ENCODE results near the gene SLC25A21. TPM values are rescaled to one million over a fixed set of nuclear protein-coding genes. Genes with fewer than 3 reads are reported as not detected.
"Not testable (repeated sequence)": the region's sequence is repeated elsewhere in the genome, so short reads cannot be mapped to it uniquely, and the experiment has no call there.

SLC25A21 gene
- total RNA-seq (1 to 10 TPM in 1 of 2 donors, under 1 TPM in 1; 0.65 to 1.3 TPM), polyA plus RNA-seq (1 to 10 TPM in 1 of 2 donors, not detected in 1; 1.4 TPM)
- long read RNA-seq, donor 1, partial matches to known transcripts: 0 of 2 reads
- long read RNA-seq, donor 1, other reads (novel, unspliced or antisense): 2 of 2 reads
- long read RNA-seq, donor 2: 0 reads

DNA sequence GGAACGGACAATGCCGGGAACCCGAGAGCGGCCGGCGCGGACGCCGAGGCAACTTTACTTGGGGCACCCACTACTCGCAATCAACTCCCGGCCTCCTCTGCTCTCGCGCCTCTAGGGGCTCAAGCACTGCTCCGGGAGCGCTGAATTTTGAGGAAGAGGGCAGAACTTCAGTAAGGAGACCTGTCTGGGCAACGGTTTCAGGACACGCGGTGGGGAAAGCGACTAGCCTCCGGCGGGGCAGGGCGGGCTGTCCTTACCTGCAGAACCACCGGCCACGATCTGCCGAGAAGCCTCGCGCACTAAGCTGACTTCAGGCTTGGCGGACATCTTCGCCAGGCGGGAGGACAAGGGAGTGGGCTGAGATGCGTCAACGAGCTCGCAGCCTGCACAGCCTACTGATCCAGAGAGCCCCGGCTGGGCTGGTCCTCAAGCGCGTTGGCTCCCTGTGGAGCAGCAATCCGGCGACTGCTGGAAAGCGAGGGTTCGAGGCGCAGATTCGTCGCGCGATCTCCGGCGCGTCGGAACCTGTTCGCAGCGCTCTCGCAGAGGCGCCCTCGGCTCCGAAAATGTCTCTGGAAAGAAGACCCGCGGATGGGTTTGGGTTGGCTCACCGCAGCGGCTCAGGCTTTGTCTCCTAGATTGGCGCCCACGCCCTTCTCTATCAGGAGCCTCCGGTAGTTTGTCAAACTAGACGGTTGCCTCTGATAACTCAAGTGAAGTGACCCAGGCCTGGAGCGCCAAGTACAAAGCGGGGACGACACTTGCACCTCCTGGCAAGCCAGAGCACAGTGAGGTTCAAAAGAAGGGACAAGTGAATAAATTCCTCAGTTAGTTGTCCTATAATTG lies at the start of gene SLC25A21:
Gene SLC25A21, minus strand, starts transcription at position 583 of the 846 bp plus-strand sequence.
- WGBS, 2 donors: 0 to 1% methylated on average over 66 of the region's 66 CpGs
- no peaks in the 10 kb centered on the region for H3K4me1 ChIP-seq (ENCODE audit: control insufficient read depth in 1 of 2, insufficient read depth in 2 of 2, low read length in 2 of 2)
- peak; percentile 94 for ATAC-seq (ENCODE audit: low FRiP score)

DNA sequence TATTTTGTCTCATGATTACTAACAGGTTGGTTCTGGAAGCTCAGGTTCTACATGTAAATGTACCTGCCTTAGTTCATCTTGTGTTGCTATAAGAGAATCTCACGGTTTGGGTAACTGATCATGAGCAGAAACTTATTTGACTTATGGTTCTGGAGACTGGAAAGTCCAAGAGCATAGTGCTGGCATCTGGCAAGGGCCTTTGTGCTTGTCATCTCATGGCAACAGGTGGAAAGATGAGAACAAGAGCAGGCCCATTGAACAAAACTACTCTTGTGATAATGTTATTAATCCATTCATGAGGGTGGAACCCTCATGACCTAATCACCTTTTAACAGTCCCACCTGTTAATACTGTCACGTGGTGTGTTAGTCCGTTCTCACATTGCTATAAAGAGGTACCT lies 48.7 kb upstream of the SLC25A21 start:
- no peaks in the 10 kb centered on the region for H3K36me3 ChIP-seq (ENCODE audit: control insufficient read depth in 1 of 2, insufficient read depth in 2 of 2, low read length in 1 of 2)
- H3K9me3 ChIP-seq (ENCODE audit: control insufficient read depth, low read length): peaks cover 3% of the 10 kb centered on the region
- H3K4me3 ChIP-seq (ENCODE audit: low read length in 2 of 2): no peak overlapping the region
- 96 to 98% methylated on average over 3 of the region's 3 CpGs for WGBS, 2 donors
- no peaks in the 10 kb centered on the region for H3K4me1 ChIP-seq (ENCODE audit: control insufficient read depth in 1 of 2, insufficient read depth in 2 of 2, low read length in 2 of 2)
- intact Hi-C loops (cut with DNase I): no loop called here
- H3K27ac ChIP-seq (ENCODE audit: low read depth in 1 of 2, low read length in 2 of 2): no peak overlapping the region
- H3K27me3 ChIP-seq (ENCODE audit: control insufficient read depth in 1 of 2, insufficient read depth in 2 of 2, low read length in 1 of 2): no peaks in the 10 kb centered on the region
- DNase-seq: no peak
- no peak for ATAC-seq (ENCODE audit: low FRiP score)

More for the DNA sequence above, at the start of gene SLC25A21:
- intact Hi-C loops (cut with DNase I): no loop called here
- H3K9me3 ChIP-seq (ENCODE audit: control insufficient read depth, low read length): peaks cover 1% of the 10 kb centered on the region
- DNase-seq: peak; percentile 74 to 89
- H3K27ac ChIP-seq (ENCODE audit: low read depth in 1 of 2, low read length in 2 of 2): peak within 1 kb of the TSS in 1 of 2 donors; percentile 14
- peak within 1 kb of the TSS; percentile 78 to 82 for H3K4me3 ChIP-seq (ENCODE audit: low read length in 2 of 2)
- H3K36me3 ChIP-seq (ENCODE audit: control insufficient read depth in 1 of 2, insufficient read depth in 2 of 2, low read length in 1 of 2): no peaks in the 10 kb centered on the region
- no peaks in the 10 kb centered on the region for H3K27me3 ChIP-seq (ENCODE audit: control insufficient read depth in 1 of 2, insufficient read depth in 2 of 2, low read length in 1 of 2)

DNA sequence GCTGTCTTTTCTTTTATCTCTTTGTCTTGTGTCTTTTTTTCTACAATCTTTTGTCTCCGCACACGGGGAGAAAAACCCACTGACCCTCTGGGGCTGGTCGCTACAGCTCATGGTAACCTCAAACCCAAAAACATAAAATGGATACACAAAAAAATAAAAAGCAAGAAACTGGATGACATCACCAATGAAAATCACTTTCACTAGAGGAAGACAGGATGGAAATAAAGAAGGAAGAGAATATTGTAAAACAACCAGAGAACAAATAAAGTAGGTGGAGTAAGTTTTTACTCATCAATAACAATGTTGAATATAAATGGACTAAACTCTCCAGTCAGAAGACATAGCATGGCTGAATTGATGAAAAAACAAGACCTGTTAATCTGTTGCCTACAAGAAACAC lies 42.9 kb upstream of the SLC25A21 start:
- ATAC-seq (ENCODE audit: low FRiP score): no peak
- WGBS, 2 donors: 95 to 96% methylated on average over 3 of the region's 3 CpGs
- intact Hi-C loops (cut with DNase I): no loop called here

DNA sequence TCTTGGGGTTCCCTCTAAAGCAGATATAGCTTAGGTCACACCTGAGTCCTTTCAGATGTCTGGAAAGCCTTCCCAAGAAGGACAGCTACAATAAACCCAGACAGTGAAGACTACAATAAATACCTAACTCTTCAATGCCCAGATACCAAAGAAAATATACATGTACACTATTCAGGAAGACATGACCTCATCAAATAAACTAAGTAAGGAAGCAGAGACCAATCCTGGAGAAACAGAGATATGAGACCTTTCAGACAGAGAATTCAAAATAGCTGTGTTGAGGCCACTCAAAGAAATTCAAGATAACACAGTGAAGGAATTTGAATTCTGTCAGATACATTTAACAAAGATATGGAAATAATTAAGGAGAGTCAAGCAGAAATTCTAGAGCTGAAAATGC lies 40.6 kb upstream of the SLC25A21 start:
- Histone ChIP-seq H3K36me3 (ENCODE audit: control insufficient read depth in 1 of 2, insufficient read depth in 2 of 2, low read length in 1 of 2) (no peaks in the 10 kb centered on the region), H3K4me1 (ENCODE audit: control insufficient read depth in 1 of 2, insufficient read depth in 2 of 2, low read length in 2 of 2) (no peaks in the 10 kb centered on the region), H3K27me3 (ENCODE audit: control insufficient read depth in 1 of 2, insufficient read depth in 2 of 2, low read length in 1 of 2) (no peaks in the 10 kb centered on the region), H3K27ac (ENCODE audit: low read depth in 1 of 2, low read length in 2 of 2) (no peak overlapping the region), H3K9me3 (ENCODE audit: control insufficient read depth, low read length) (no peaks in the 10 kb centered on the region), H3K4me3 (ENCODE audit: low read length in 2 of 2) (no peak overlapping the region)
- ATAC-seq (ENCODE audit: low FRiP score): no peak
- intact Hi-C loops (cut with DNase I): no loop called here
- no peak for DNase-seq

More for the DNA sequence above, 42.9 kb upstream of the SLC25A21 start:
- no peak overlapping the region for H3K4me3 ChIP-seq (ENCODE audit: low read length in 2 of 2)
- no peaks in the 10 kb centered on the region for H3K4me1 ChIP-seq (ENCODE audit: control insufficient read depth in 1 of 2, insufficient read depth in 2 of 2, low read length in 2 of 2)
- H3K27ac ChIP-seq (ENCODE audit: low read depth in 1 of 2, low read length in 2 of 2): no peak overlapping the region
- no peak for DNase-seq
- no peaks in the 10 kb centered on the region for H3K27me3 ChIP-seq (ENCODE audit: control insufficient read depth in 1 of 2, insufficient read depth in 2 of 2, low read length in 1 of 2)
- H3K36me3 ChIP-seq (ENCODE audit: control insufficient read depth in 1 of 2, insufficient read depth in 2 of 2, low read length in 1 of 2): no peaks in the 10 kb centered on the region
- H3K9me3 ChIP-seq (ENCODE audit: control insufficient read depth, low read length): no peaks in the 10 kb centered on the region

DNA sequence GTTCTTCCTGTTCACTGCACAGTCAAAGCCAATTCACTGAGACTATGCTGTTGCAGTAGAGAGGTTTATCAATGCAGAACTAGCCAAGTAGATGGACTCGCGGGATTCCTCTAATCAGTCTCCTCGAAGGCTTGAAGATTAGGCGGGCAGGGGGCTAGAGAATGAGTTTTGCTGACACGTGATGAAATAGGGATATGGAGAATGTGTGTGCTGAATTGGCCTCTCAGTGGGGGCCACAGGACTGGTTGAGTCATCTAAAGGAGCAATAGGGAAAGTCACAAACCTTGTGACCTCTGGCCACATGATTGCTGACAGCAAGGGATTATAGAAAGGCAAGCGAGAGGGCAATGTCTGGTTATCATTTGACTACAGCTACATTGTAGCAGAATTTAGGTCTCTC lies 38.0 kb upstream of the SLC25A21 start:
- Histone ChIP-seq H3K27me3 (ENCODE audit: control insufficient read depth in 1 of 2, insufficient read depth in 2 of 2, low read length in 1 of 2) (no peaks in the 10 kb centered on the region), H3K4me3 (ENCODE audit: low read length in 2 of 2) (no peak overlapping the region), H3K4me1 (ENCODE audit: control insufficient read depth in 1 of 2, insufficient read depth in 2 of 2, low read length in 2 of 2) (no peaks in the 10 kb centered on the region), H3K36me3 (ENCODE audit: control insufficient read depth in 1 of 2, insufficient read depth in 2 of 2, low read length in 1 of 2) (no peaks in the 10 kb centered on the region), H3K9me3 (ENCODE audit: control insufficient read depth, low read length) (peaks cover 2% of the 10 kb centered on the region), H3K27ac (ENCODE audit: low read depth in 1 of 2, low read length in 2 of 2) (no peak overlapping the region)
- no peak for ATAC-seq (ENCODE audit: low FRiP score)
- no peak for DNase-seq
- 95 to 96% methylated on average over 6 of the region's 6 CpGs for WGBS, 2 donors
- intact Hi-C loops (cut with DNase I): no loop called here

DNA sequence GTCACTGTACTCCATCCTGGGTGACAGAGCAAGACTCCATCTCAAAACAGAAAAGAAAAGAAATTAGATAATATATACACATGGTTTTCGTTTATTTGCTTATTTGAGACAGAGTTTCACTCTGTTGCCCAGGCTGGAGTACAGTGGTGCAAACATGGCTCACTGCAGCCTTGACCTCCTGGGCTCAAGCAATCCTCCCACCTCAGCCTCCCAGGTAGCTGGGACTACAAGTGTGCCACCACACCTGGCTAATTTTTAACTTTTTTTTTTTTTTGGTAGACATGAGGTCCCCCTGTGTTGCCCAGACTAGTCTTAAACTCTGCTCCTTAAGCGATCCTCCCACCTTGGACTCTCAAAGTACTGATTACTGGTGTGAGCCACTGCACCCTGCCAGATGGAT lies 37.2 kb upstream of the SLC25A21 start:
- H3K9me3 ChIP-seq (ENCODE audit: control insufficient read depth, low read length); H3K4me3 ChIP-seq (ENCODE audit: low read length in 2 of 2); H3K27me3 ChIP-seq (ENCODE audit: control insufficient read depth in 1 of 2, insufficient read depth in 2 of 2, low read length in 1 of 2); H3K4me1 ChIP-seq (ENCODE audit: control insufficient read depth in 1 of 2, insufficient read depth in 2 of 2, low read length in 2 of 2); intact Hi-C loops (cut with DNase I); ATAC-seq (ENCODE audit: low FRiP score); H3K27ac ChIP-seq (ENCODE audit: low read depth in 1 of 2, low read length in 2 of 2); H3K36me3 ChIP-seq (ENCODE audit: control insufficient read depth in 1 of 2, insufficient read depth in 2 of 2, low read length in 1 of 2); DNase-seq: not testable (repeated sequence)
- 95 to 96% methylated on average over 2 of the region's 2 CpGs for WGBS, 2 donors

DNA sequence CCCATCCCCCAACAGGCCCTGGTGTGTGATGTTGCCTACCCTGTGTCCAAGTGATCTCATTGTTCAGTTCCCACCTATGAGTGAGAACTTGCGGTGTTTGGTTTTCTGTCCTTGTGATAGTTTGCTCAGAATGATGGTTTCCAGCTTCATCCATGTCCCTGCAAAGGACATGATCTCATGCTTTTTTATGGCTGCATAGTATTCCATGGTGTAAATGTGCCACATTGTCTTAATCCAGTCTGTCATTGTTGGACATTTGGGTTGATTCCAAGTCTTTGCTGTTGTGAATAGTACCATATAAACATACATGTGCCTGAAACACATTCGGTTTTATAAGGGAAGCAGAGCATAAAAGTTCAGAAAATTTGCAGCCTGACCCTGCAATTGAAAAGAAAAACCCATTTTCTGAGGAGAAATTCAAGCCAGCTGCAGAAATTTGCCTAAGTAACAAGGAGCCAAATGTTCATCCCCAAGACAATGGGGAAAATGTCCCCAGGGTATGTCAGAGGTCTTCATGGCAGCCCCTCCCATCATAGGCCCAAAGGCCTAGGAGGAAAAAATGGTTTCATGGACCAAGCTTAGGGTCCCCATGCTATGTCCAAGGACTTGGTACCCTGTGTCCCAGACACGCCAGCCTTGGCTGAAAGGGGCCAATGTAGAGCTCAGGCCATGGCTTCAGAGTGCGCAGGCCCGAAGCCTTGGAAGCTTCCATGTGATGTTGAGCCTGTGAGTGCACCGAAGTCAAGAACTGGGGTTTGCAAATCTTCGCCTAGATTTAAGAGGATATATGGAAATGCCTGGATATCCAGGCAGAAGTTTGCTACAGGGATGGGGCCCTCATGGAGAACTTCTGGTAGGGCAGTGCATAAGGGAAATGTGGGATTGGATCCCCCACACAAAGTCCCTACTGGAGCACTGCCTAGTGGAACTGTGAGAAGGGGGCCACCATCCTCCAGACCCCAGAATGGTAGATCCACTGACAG lies 33.5 kb upstream of the SLC25A21 start:
- H3K27me3 ChIP-seq (ENCODE audit: control insufficient read depth in 1 of 2, insufficient read depth in 2 of 2, low read length in 1 of 2); H3K36me3 ChIP-seq (ENCODE audit: control insufficient read depth in 1 of 2, insufficient read depth in 2 of 2, low read length in 1 of 2); ATAC-seq (ENCODE audit: low FRiP score); H3K4me1 ChIP-seq (ENCODE audit: control insufficient read depth in 1 of 2, insufficient read depth in 2 of 2, low read length in 2 of 2); H3K9me3 ChIP-seq (ENCODE audit: control insufficient read depth, low read length); H3K4me3 ChIP-seq (ENCODE audit: low read length in 2 of 2); DNase-seq; intact Hi-C loops (cut with DNase I); H3K27ac ChIP-seq (ENCODE audit: low read depth in 1 of 2, low read length in 2 of 2): not testable (repeated sequence)
- WGBS, 2 donors: 98% methylated on average over 7 of the region's 7 CpGs

DNA sequence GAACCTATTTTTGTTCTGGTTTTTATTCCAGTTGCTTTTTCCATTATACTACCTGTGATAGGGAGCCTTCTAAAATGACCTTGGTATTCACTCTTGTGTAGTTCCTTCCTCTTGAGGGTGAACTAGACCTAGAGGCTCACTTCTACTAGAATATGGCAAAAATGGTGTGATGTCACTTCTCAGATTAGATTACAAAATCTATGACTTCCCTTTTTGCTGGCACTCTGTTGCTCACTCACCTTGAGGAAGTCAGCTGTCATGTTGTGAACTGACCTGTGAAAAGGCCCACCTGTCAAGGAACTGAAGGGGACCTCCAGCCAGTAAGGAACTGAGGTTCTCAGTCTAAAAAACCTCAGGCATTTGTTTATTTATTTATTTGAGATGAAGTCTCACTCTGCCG lies 31.0 kb upstream of the SLC25A21 start:
- ATAC-seq (ENCODE audit: low FRiP score) (no peak), DNase-seq (no peak)
- H3K4me1 ChIP-seq (ENCODE audit: control insufficient read depth in 1 of 2, insufficient read depth in 2 of 2, low read length in 2 of 2): no peaks in the 10 kb centered on the region
- 95 to 100% methylated on average over 1 of the region's 1 CpG for WGBS, 2 donors
- H3K4me3 ChIP-seq (ENCODE audit: low read length in 2 of 2): no peak overlapping the region
- intact Hi-C loops (cut with DNase I): no loop called here
- H3K27me3 ChIP-seq (ENCODE audit: control insufficient read depth in 1 of 2, insufficient read depth in 2 of 2, low read length in 1 of 2): no peaks in the 10 kb centered on the region
- H3K36me3 ChIP-seq (ENCODE audit: control insufficient read depth in 1 of 2, insufficient read depth in 2 of 2, low read length in 1 of 2): no peaks in the 10 kb centered on the region
- no peak overlapping the region for H3K27ac ChIP-seq (ENCODE audit: low read depth in 1 of 2, low read length in 2 of 2)
- H3K9me3 ChIP-seq (ENCODE audit: control insufficient read depth, low read length): peaks cover 2% of the 10 kb centered on the region

Data from aorta (tissue), 5 donors.